SK-N-SH treated with all-trans-retinoic acid at 6 μM for 48 hours (cell line): ENCODE results near the gene CACNA1D.

Experiments used
- BACH2 ChIP-seq: fragments of 250-450 bp; sonication (Bioruptor Pico); IDR thresholded peaks from 2 replicates; pipeline ENCODE4 v1.9.0; 2021; ENCODE audit warnings: mild to moderate bottlenecking, borderline replicate concordance
- CSRNP3 ChIP-seq: fragments of 250-450 bp; sonication (Bioruptor Pico); IDR thresholded peaks from 2 replicates; pipeline ENCODE4 v1.5.1; 2021; ENCODE audit warnings: mild to moderate bottlenecking, moderate library complexity
- ISL1 ChIP-seq: fragments of 250-450 bp; sonication (Bioruptor Pico); IDR thresholded peaks from 2 replicates; pipeline ENCODE4 v2.1.2; 2022; ENCODE audit warnings: mild to moderate bottlenecking, moderate library complexity
- OSR1 ChIP-seq: fragments of 250-450 bp; sonication (Bioruptor Pico); IDR thresholded peaks from 2 replicates; pipeline ENCODE4 v1.8.0; 2022; ENCODE audit warnings: moderate library complexity, mild to moderate bottlenecking, inconsistent platforms
- RARB ChIP-seq: fragments of 250-450 bp; sonication (Bioruptor Pico); IDR thresholded peaks from 2 replicates; pipeline ENCODE4 v1.8.0; 2021; ENCODE audit warnings: mild to moderate bottlenecking, moderate library complexity
- SNAI2 ChIP-seq: fragments of 250-450 bp; sonication (Bioruptor Pico); IDR thresholded peaks from 2 replicates; pipeline ENCODE4 v1.5.0; 2020; ENCODE audit warnings: mild to moderate bottlenecking, moderate library complexity
- TOX ChIP-seq: fragments of 250-450 bp; sonication (Bioruptor Pico); IDR thresholded peaks from 2 replicates; pipeline ENCODE4 v1.8.0; 2021; ENCODE audit warnings: mild to moderate bottlenecking, moderate library complexity, borderline replicate concordance
- ZC3H10 ChIP-seq: fragments of 250-450 bp; sonication (Bioruptor Pico); IDR thresholded peaks from 2 replicates; pipeline ENCODE4 v1.5.1; 2021; ENCODE audit warnings: mild to moderate bottlenecking, moderate library complexity
- ZFP3 ChIP-seq: fragments of 250-450 bp; sonication (Bioruptor Pico); IDR thresholded peaks from 2 replicates; pipeline ENCODE4 v1.5.0; 2020; ENCODE audit warnings: mild to moderate bottlenecking, moderate library complexity
- ZNF565 ChIP-seq: fragments of 450-650 bp; formaldehyde crosslinking; conservative IDR thresholded peaks from 2 replicates; pipeline ENCODE4 v1.5.0; 2020; ENCODE audit warnings: low read depth, mild to moderate bottlenecking, moderate library complexity
- TF ChIP-seq, protein P1 (sequence below): fragments of 250-450 bp; sonication (Bioruptor Pico); IDR thresholded peaks from 2 replicates; pipeline ENCODE4 v1.8.0; 2020; ENCODE audit warnings: mild to moderate bottlenecking, moderate library complexity, borderline replicate concordance
- TF ChIP-seq, protein P2 (sequence below): fragments of 250-450 bp; sonication (Bioruptor Pico); IDR thresholded peaks from 2 replicates; pipeline ENCODE4 v1.5.1; 2020; ENCODE audit warnings: low read depth, mild to moderate bottlenecking, moderate library complexity

DNA sequence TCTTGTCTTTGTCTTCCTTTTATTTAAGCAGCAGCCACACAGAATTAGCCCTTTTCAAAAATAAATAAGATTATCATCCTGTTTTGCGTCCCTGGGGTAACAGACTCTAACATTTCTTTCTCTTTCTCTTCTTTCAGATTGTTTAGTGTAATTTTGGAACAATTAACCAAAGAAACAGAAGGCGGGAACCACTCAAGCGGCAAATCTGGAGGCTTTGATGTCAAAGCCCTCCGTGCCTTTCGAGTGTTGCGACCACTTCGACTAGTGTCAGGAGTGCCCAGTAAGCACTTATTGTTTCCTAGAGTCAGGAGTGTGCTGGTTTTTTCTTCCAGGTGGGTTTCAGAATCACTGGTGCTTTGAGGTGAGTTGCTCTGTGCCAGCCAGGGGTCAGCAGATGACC, 165.6 kb downstream of the CACNA1D start:
- TF ChIP-seq ZNF565 (CRISPR knock-in tag) (no peak), RARB (no peak), BACH2 (CRISPR knock-in tag) (no peak), OSR1 (CRISPR knock-in tag) (no peak), ZFP3 (CRISPR knock-in tag) (no peak), CSRNP3 (CRISPR knock-in tag) (no peak), TOX (no peak), ISL1 (CRISPR knock-in tag) (no peak), SNAI2 (CRISPR knock-in tag) (no peak), ZC3H10 (CRISPR knock-in tag) (no peak)
- TF ChIP-seq, protein P1, sequence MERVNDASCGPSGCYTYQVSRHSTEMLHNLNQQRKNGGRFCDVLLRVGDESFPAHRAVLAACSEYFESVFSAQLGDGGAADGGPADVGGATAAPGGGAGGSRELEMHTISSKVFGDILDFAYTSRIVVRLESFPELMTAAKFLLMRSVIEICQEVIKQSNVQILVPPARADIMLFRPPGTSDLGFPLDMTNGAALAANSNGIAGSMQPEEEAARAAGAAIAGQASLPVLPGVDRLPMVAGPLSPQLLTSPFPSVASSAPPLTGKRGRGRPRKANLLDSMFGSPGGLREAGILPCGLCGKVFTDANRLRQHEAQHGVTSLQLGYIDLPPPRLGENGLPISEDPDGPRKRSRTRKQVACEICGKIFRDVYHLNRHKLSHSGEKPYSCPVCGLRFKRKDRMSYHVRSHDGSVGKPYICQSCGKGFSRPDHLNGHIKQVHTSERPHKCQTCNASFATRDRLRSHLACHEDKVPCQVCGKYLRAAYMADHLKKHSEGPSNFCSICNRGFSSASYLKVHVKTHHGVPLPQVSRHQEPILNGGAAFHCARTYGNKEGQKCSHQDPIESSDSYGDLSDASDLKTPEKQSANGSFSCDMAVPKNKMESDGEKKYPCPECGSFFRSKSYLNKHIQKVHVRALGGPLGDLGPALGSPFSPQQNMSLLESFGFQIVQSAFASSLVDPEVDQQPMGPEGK (CRISPR knock-in tag), result no peak
- TF ChIP-seq, protein P2, sequence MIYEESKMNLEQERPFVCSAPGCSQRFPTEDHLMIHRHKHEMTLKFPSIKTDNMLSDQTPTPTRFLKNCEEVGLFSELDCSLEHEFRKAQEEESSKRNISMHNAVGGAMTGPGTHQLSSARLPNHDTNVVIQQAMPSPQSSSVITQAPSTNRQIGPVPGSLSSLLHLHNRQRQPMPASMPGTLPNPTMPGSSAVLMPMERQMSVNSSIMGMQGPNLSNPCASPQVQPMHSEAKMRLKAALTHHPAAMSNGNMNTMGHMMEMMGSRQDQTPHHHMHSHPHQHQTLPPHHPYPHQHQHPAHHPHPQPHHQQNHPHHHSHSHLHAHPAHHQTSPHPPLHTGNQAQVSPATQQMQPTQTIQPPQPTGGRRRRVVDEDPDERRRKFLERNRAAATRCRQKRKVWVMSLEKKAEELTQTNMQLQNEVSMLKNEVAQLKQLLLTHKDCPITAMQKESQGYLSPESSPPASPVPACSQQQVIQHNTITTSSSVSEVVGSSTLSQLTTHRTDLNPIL (CRISPR knock-in tag), result no peak
